Central memory CD8-positive, alpha-beta T cell (primary cell): Measurements from ENCODE around the gene PTPN1.

ENCODE experiments used
- ATAC-seq: fragments of 150-1000 bp; cut with Tn5 transposase; replicated peaks from 2 replicates; pipeline ENCODE4 v1.10.0; 2022; ENCODE audit warnings: mild to moderate bottlenecking, moderate FRiP score, moderate number of reproducible peaks; ENCODE audit not compliant: poor library complexity, severe bottlenecking; ENCODE audit errors: extremely low read depth
- DNase-seq, 2 donors: peaks; one replicate each; pipeline ENCODE4 v3.0.0; 2021; ENCODE audit warnings: low spot score in 2 of 2
- H3K27ac Mint-ChIP-seq: one replicate; pipeline ENCODE4 v1.8.0; 2022; ENCODE audit warnings: low read depth, mild to moderate bottlenecking, moderate library complexity, mixed read lengths
- H3K27me3 Mint-ChIP-seq: one replicate; pipeline ENCODE4 v1.8.0; 2022; ENCODE audit warnings: mixed read lengths
- H3K36me3 Mint-ChIP-seq: one replicate; pipeline ENCODE4 v1.8.0; 2022; ENCODE audit warnings: mild to moderate bottlenecking, moderate library complexity, mixed read lengths; ENCODE audit not compliant: insufficient read depth
- H3K4me1 Mint-ChIP-seq: one replicate; pipeline ENCODE4 v1.8.0; 2022; ENCODE audit warnings: mixed read lengths
- H3K4me3 Mint-ChIP-seq: one replicate; pipeline ENCODE4 v1.8.0; 2022; ENCODE audit warnings: mild to moderate bottlenecking, moderate library complexity, mixed read lengths
- H3K9me3 Mint-ChIP-seq: one replicate; pipeline ENCODE4 v1.8.0; 2022; ENCODE audit warnings: mixed read lengths

The PTPN1 gene

DNA sequence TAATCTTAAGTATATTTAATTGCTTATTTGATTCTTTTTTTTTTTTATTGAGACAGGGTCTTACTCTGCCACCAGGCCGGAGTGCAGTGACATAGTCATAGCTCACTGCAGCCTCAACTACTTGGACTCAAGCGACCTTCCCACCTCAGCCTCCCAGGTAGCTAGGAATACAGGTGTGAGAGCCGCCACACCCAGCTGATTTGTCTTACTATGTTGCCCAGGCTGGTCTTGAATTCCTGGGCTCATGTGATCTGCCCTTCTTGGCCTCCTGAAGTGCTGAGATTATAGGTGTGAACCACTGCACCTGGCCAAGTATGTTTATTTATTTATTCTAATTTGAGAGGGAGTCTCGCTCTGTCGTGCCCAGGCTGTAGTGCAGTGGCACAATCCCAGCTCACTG lies 38.2 kb downstream of the PTPN1 start:
- peaks cover 6% of the 10 kb centered on the region for H3K36me3 Mint-ChIP-seq
- H3K27ac Mint-ChIP-seq: peak overlapping the region; percentile 42
- H3K4me3 Mint-ChIP-seq: no peak overlapping the region
- H3K9me3 Mint-ChIP-seq: no peaks in the 10 kb centered on the region
- ATAC-seq (no peak), DNase-seq (no peak)
- no peaks in the 10 kb centered on the region for H3K27me3 Mint-ChIP-seq
- peaks cover 49% of the 10 kb centered on the region for H3K4me1 Mint-ChIP-seq

DNA sequence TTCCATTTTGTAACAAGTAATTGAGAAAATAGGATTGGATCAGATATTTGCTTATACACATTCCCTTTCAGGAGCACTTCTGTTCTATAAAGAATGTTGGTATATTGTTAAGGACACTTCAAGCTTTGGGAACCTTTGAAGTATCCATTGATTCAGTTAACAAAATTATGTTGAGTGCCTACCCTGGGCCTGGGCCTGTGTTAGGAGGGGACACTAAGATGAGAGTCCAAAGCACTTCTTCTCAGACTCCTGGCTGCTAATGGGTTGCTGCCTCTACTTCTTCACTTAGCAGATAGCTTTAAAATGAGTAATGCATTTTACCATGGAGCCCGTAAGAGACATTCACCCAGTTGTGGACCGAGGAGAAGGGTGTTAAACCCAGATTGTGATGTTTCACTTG lies 40.3 kb downstream of the PTPN1 start:
- H3K4me3 Mint-ChIP-seq: no peak overlapping the region
- ATAC-seq: no peak
- no peaks in the 10 kb centered on the region for H3K9me3 Mint-ChIP-seq
- H3K27ac Mint-ChIP-seq: peak overlapping the region; percentile 19
- H3K4me1 Mint-ChIP-seq: peaks cover 36% of the 10 kb centered on the region
- DNase-seq: no peak
- peaks cover 5% of the 10 kb centered on the region for H3K36me3 Mint-ChIP-seq
- no peaks in the 10 kb centered on the region for H3K27me3 Mint-ChIP-seq

DNA sequence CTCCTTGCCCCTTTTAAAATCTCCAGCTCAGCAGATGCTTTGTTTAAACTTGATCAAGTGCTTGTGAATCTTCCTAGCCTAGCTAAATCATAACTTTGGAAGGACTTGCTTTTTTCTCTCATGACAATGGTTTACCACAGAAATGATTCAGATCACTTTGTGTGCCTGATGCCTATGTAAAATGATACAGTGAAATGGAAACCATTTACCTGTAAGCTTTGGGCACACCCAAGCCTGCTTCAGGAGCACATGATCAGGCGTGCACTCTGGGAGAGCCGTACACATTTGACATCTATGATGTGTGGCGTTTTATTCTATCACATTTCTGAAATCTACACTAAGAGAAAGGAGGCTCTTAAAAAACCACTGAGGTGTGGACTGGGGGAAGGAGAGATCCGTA lies 41.1 kb downstream of the PTPN1 start:
- ATAC-seq (peak; percentile 40), DNase-seq (no peak)
- H3K27me3 Mint-ChIP-seq: no peaks in the 10 kb centered on the region
- no peak overlapping the region for H3K4me3 Mint-ChIP-seq
- H3K27ac Mint-ChIP-seq: peak overlapping the region; percentile 19
- peaks cover 29% of the 10 kb centered on the region for H3K4me1 Mint-ChIP-seq
- no peaks in the 10 kb centered on the region for H3K9me3 Mint-ChIP-seq
- H3K36me3 Mint-ChIP-seq: peaks cover 6% of the 10 kb centered on the region

DNA sequence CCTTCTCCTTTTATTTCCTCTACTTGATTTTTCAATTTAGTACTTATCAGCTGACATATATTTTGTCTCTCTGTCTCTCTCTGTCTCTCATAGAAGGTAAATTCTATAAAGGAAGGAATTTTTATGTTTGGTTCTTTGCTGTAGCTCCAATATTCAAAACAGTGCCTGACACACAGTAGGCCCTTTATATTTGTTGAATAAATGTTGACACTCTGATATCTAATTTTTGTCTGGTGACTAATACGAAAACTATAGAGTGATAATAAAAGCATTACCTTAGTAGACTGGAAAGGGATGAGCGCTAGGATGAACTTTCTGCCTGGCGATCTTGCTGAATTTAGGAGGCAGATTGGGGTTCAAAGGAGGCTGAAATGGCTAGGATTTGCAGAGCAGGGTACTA lies 42.8 kb downstream of the PTPN1 start:
- Mint-ChIP-seq H3K9me3 (no peaks in the 10 kb centered on the region), H3K4me3 (no peak overlapping the region), H3K27me3 (no peaks in the 10 kb centered on the region), H3K27ac (no peak overlapping the region), H3K4me1 (peaks cover 19% of the 10 kb centered on the region), H3K36me3 (peaks cover 11% of the 10 kb centered on the region)
- no peak for ATAC-seq
- no peak for DNase-seq

DNA sequence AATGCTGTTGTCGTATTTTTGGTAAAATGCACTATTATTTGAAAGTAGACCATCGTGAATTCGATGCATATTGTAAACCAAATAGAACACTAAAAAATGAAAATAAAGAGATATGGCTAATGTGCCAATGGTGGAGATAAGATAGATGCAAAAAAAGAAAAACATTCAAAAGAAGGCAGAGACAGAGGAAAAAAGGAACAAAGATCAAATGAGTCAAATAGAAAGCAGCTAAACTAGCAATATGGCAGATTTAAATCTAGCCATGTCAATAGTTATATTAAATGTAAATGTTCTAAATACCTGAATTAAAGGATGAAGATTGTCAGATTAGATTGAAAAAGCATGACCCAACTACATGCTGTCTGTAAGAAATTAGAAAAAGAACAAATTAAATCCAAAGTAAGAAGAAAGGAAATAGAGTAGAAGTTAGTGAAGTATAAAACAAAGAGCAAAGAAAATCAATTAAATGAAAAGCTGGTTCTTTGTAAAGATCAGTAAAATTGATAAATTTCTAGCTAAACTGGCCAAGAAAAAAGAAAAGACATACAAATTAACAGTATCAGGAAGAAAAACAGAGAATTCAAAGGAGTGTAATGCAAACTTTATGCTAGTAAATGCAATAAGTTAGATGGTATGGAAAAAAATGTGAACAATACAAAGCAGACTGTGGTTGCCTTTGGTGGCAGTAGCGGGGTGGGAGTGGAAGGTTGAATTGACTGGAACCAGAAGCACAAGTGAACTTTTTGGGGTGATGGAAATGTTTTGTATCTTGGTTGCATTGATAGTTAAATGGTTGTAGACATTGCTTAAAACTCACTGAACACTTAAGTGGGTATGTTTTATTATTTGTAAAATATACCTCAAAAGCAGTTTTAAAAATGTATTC lies 44.8 kb downstream of the PTPN1 start:
- H3K4me3 Mint-ChIP-seq: no peak overlapping the region
- H3K27ac Mint-ChIP-seq: no peak overlapping the region
- H3K27me3 Mint-ChIP-seq: no peaks in the 10 kb centered on the region
- no peaks in the 10 kb centered on the region for H3K9me3 Mint-ChIP-seq
- H3K4me1 Mint-ChIP-seq: peaks cover 21% of the 10 kb centered on the region
- DNase-seq (no peak), ATAC-seq (no peak)
- H3K36me3 Mint-ChIP-seq: peaks cover 18% of the 10 kb centered on the region

DNA sequence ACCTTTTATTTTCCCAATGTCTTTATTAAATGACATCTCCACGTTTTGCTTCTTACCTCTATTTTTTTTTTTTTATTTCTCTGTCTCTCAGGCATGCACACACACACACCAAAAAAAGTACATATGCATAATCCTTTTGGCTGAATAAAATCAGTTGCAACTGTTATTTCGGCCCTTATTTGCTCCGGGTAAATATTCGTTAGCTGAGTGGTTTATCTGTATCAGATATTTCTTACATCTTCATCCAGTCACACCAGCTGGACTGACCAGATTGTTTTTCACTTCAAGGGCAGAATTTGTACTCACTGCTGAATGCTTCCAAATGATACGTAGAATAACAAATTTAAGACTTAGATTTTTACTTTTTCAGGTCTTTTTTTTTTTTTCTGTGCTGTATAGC lies 45.5 kb downstream of the PTPN1 start:
- Mint-ChIP-seq H3K36me3 (peaks cover 18% of the 10 kb centered on the region), H3K4me3 (no peak overlapping the region), H3K27ac (peak overlapping the region; percentile 42), H3K4me1 (peaks cover 20% of the 10 kb centered on the region), H3K9me3 (no peaks in the 10 kb centered on the region), H3K27me3 (no peaks in the 10 kb centered on the region)
- ATAC-seq (no peak), DNase-seq (no peak)

DNA sequence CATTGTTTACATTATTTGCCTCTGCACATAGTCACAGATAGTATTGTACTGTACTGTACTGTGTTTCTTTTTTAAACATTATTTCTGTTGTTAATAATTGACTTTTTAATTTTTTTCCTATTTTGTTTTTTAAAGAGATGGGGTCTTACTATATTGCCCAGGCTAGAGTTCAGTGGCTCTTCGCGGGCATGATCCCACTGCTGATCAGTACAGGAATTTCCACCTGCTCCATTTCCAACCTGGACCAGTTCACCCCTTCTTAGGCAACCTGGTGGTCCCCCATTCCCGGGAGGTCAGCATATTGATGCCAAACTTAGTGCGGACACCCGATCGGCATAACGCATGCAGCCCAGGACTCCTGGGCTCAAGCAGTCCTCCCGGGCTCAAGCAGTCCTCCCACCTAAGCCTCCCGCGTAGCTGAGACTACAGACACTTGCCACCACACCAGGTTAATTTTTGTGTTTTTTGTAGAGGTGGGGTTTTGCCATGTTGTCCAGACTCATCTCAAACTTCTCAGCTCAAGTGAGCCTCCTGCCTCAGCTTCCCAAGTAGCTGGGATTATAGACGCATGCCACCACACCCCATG lies 47.5 kb downstream of the PTPN1 start:
- Mint-ChIP-seq H3K4me1 (peaks cover 33% of the 10 kb centered on the region), H3K27ac (no peak overlapping the region), H3K36me3 (peaks cover 31% of the 10 kb centered on the region), H3K4me3 (no peak overlapping the region), H3K9me3 (no peaks in the 10 kb centered on the region), H3K27me3 (no peaks in the 10 kb centered on the region)
- no peak for DNase-seq
- no peak for ATAC-seq

DNA sequence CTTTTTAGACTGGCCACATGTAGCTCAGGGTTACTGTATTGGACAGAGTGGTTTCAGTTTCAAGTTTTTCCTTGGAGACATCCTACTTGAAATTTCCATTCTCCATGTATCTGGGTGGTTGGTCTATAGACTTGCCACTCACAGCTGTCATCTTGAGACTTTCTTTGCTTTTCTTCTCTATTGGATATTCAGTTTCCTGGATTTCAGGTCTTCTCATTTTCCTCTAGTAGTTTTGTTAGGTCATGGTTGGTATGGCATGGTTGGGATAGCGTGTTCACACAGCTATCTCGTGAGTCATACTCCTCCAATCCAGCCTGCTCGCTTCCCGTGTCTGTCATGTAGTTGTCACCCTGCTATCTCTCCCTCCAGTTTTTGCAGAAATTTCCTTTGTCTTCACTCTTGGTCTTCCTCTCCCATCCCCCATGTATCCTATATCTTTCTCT lies 48.3 kb downstream of the PTPN1 start:
- H3K27ac Mint-ChIP-seq: no peak overlapping the region
- no peak overlapping the region for H3K4me3 Mint-ChIP-seq
- peaks cover 39% of the 10 kb centered on the region for H3K4me1 Mint-ChIP-seq
- DNase-seq: no peak
- H3K9me3 Mint-ChIP-seq: no peaks in the 10 kb centered on the region
- H3K27me3 Mint-ChIP-seq: no peaks in the 10 kb centered on the region
- peaks cover 40% of the 10 kb centered on the region for H3K36me3 Mint-ChIP-seq
- ATAC-seq: no peak

DNA sequence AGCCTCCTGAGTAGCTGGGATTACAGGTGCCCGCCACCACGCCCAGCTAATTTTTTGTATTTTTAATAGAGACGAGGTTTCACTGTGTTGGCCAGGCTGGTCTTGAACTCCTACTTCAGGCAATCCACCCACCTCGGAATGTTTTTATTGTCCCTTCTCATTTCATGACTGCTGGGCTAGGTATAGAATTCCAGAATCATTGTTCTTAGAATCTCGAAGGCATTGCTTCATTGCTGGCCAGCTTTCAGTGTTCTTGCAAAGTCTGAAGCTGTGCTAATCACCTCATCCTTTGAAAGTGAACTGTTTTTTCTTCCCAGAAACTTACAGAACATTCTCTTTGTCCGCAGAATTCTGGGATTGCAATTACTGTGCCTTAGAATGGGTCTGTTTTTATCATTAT lies 49.0 kb downstream of the PTPN1 start:
- H3K27ac Mint-ChIP-seq: peak overlapping the region; percentile 68
- DNase-seq (no peak), ATAC-seq (no peak)
- H3K27me3 Mint-ChIP-seq: no peaks in the 10 kb centered on the region
- peaks cover 39% of the 10 kb centered on the region for H3K4me1 Mint-ChIP-seq
- no peaks in the 10 kb centered on the region for H3K9me3 Mint-ChIP-seq
- peak overlapping the region; percentile 50 for H3K4me3 Mint-ChIP-seq
- peaks cover 44% of the 10 kb centered on the region for H3K36me3 Mint-ChIP-seq

DNA sequence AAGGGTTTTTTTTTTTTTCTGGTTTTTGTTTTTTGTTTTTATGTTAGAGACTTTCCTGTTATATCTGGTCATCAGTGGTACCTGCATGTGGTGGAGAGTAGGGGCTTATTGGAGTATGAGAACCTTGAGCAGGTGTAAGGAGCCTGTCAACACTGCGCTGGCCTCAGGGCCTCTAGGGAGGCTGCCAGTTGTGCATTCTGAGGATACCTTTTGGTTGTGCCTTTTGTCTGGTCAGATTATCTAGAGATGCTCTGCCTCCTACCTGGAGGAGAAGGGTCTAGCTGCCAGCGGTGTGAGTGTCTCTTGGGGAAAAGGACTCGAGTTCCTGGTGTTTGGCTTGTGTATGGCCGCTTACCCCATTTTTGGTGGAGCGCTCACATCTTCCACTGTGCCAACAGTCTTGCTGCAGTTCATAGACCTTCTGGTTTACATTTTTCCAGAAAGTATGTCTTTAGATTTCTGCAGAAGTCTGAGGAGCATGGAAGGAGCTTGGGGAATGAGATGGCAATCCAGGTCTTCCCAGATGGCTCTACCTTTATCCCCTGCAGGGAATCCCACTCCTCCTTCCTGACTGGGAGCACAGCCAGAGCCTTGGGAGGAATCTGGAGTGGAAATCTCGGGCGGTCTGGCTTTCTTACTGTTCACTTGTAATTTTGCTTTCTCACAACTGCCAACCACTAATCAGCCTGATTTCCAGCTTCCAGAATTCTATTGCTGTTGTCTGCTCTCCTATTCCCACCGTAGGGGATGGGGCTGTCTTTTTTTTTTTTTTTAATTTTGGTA lies 49.9 kb downstream of the PTPN1 start:
- H3K9me3 Mint-ChIP-seq: no peaks in the 10 kb centered on the region
- H3K4me3 Mint-ChIP-seq: peak overlapping the region; percentile 50
- H3K36me3 Mint-ChIP-seq: peaks cover 52% of the 10 kb centered on the region
- no peaks in the 10 kb centered on the region for H3K27me3 Mint-ChIP-seq
- DNase-seq: no peak
- peak overlapping the region; percentile 68 for H3K27ac Mint-ChIP-seq
- H3K4me1 Mint-ChIP-seq: peaks cover 39% of the 10 kb centered on the region
- no peak for ATAC-seq

DNA sequence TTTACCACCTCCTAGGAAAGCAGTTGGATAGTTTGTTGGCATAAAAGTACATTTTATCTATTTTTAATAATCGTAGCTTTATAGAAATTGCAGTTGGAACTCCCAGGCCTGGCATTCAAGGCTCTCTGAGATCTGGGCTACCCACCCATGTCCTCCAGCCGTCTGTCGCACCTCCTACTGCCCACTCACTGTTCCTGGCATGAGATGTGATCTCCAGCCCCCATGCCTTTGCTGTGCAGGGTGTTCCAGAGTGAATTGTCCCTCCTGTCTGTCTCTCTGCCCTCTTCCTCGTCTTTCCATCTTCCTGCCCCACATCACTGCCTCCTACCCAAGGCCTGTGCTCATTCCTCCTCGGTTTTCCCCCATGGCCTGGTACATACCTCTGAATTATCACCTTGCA lies 50.7 kb downstream of the PTPN1 start:
- Mint-ChIP-seq H3K27me3 (no peaks in the 10 kb centered on the region), H3K27ac (peak overlapping the region; percentile 12)

DNA sequence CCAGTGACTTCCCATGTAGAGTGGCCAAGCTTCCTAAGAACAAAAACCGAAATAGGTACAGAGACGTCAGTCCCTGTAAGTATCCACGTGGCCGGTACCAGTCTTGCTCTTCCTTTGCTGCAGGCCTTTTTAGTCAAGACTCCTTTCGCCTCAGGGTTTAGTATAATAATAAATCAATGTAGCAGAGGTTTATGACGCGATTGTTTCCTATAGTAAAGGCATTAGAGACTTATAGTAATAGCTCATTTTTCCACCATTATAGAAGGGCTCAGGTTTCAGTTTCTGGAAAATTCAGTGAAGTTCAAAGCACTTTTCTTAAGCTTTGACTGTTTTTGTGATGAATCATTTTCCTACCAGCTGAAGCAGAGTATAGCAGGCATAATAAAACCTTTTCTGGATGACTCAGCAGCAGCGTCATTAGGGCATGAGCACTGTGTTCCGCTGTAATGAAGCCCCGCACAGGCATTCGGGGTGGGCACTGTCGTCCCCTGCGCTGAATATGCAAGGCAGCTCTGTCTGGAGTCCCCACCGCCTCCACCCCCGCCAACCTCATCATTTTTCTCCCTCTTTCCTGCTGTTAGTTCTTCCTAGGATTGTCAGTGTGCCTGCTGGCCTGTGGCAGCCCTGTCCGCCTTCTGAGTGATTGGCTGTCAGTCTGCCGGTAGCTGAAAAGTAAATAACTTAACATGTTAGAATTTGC lies 51.3 kb downstream of the PTPN1 start:
- DNase-seq (no peak), ATAC-seq (no peak)
- Mint-ChIP-seq H3K4me3 (peak overlapping the region; percentile 2), H3K36me3 (peaks cover 60% of the 10 kb centered on the region), H3K27me3 (no peaks in the 10 kb centered on the region), H3K27ac (peak overlapping the region; percentile 12), H3K9me3 (no peaks in the 10 kb centered on the region), H3K4me1 (peaks cover 48% of the 10 kb centered on the region)

More for the DNA sequence above, 50.7 kb downstream of the PTPN1 start:
- ATAC-seq: no peak
- peaks cover 58% of the 10 kb centered on the region for H3K36me3 Mint-ChIP-seq
- H3K4me3 Mint-ChIP-seq: peak overlapping the region; percentile 2
- H3K9me3 Mint-ChIP-seq: no peaks in the 10 kb centered on the region
- DNase-seq: no peak
- peaks cover 41% of the 10 kb centered on the region for H3K4me1 Mint-ChIP-seq
